Ishikawa (cell line): ENCODE measurements around the gene SRF.

ENCODE experiments used
- CEBPB ChIP-seq: IDR thresholded peaks from 2 replicates; pipeline ENCODE4 v1.6.1; 2012
- CREB1 ChIP-seq: IDR thresholded peaks from 2 replicates; pipeline ENCODE4 v1.6.1; 2012; ENCODE audit warnings: low read depth
- EGR1 ChIP-seq: IDR thresholded peaks from 2 replicates; pipeline ENCODE4 v1.6.1; 2012
- EP300 ChIP-seq: IDR thresholded peaks from 2 replicates; pipeline ENCODE4 v1.6.1; 2012; ENCODE audit warnings: borderline replicate concordance
- FOXM1 ChIP-seq: IDR thresholded peaks from 2 replicates; pipeline ENCODE4 v1.6.1; 2012; ENCODE audit warnings: low read depth, borderline replicate concordance
- NFIC ChIP-seq: IDR thresholded peaks from 2 replicates; pipeline ENCODE4 v1.6.1; 2012
- RAD21 ChIP-seq: IDR thresholded peaks from 2 replicates; pipeline ENCODE4 v1.6.1; 2012; ENCODE audit warnings: low read depth
- REST ChIP-seq: IDR thresholded peaks from 2 replicates; pipeline ENCODE4 v1.6.1; 2012; ENCODE audit warnings: low read depth, mild to moderate bottlenecking
- TAF1 ChIP-seq: IDR thresholded peaks from 2 replicates; pipeline ENCODE4 v1.6.1; 2012; ENCODE audit warnings: low read depth, mild to moderate bottlenecking
- TCF12 ChIP-seq: IDR thresholded peaks from 2 replicates; pipeline ENCODE4 v1.6.1; 2012; ENCODE audit warnings: low read depth
- TEAD4 ChIP-seq: IDR thresholded peaks from 2 replicates; pipeline ENCODE4 v1.6.1; 2012
- USF1 ChIP-seq: IDR thresholded peaks from 2 replicates; pipeline ENCODE4 v1.6.1; 2012
- YY1 ChIP-seq: IDR thresholded peaks from 2 replicates; pipeline ENCODE4 v1.6.1; 2012; ENCODE audit warnings: low read depth
- ZBTB7A ChIP-seq: IDR thresholded peaks from 2 replicates; pipeline ENCODE4 v1.6.1; 2012; ENCODE audit warnings: low read depth
- TF ChIP-seq, protein P1 (sequence below): IDR thresholded peaks from 2 replicates; pipeline ENCODE4 v1.6.1; 2012

Gene SRF

DNA sequence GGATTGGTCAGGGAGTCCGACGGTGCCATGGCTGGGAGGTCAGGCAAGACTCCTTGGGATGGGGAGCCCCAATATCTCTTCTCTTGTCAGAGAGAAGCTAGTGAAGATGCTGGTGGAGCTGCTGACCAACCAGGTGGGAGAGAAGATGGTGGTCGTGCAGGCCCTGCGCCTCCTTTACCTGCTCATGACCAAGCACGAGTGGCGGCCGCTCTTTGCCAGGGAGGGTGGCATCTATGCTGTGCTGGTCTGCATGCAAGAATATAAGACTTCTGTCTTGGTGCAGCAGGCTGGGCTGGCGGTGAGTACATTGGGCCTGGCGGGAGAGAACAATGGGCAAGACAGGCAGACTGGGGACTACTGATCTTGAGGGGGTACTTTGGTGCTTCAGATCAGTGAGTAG lies 21.8 kb downstream of the SRF start:
- TF ChIP-seq REST: no peak
- TF ChIP-seq USF1: no peak
- no peak for TF ChIP-seq TEAD4
- TF ChIP-seq, protein P1, sequence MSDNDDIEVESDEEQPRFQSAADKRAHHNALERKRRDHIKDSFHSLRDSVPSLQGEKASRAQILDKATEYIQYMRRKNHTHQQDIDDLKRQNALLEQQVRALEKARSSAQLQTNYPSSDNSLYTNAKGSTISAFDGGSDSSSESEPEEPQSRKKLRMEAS: no peak
- no peak for TF ChIP-seq TAF1
- no peak for TF ChIP-seq ZBTB7A
- TF ChIP-seq EGR1: no peak
- no peak for TF ChIP-seq FOXM1
- TF ChIP-seq CREB1: no peak
- TF ChIP-seq TCF12: no peak
- TF ChIP-seq NFIC: no peak
- TF ChIP-seq RAD21: no peak
- TF ChIP-seq YY1: no peak
- TF ChIP-seq EP300: no peak
- no peak for TF ChIP-seq CEBPB

DNA sequence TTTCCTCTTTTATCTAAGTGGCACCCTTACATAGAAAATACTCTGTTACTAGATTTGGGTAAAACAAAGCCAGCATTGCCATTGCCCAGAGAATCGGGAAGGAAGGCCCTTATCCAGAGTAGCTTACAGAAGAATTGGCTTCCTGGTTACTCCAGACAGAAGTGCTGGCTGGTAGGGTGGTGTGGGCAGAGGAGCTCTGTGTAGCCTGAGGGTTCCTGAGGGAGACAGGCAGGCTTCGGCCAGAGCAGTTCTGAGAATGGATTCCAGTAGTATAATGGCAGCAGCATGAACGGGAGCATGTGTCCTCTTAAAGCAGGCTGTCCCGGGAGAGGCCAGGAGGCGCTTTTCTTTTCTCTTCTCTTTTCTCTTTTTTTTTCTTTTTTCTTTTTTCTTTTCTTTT lies 22.9 kb downstream of the SRF start:
- TF ChIP-seq REST: no peak
- no peak for TF ChIP-seq EP300
- TF ChIP-seq CREB1: no peak
- TF ChIP-seq, protein P1: no peak
- no peak for TF ChIP-seq TCF12
- TF ChIP-seq USF1: no peak
- no peak for TF ChIP-seq CEBPB
- TF ChIP-seq TAF1: no peak
- no peak for TF ChIP-seq FOXM1

- no peak for TF ChIP-seq CREB1
- TF ChIP-seq USF1: no peak
- no peak for TF ChIP-seq EGR1
- TF ChIP-seq TCF12: no peak
- TF ChIP-seq RAD21: no peak
- no peak for TF ChIP-seq CEBPB
- TF ChIP-seq ZBTB7A: no peak
- no peak for TF ChIP-seq TAF1
- TF ChIP-seq NFIC: no peak
- TF ChIP-seq, protein P1: no peak
- TF ChIP-seq REST: no peak
Measured at GRCh38 chr6:43196337-43196736, 25.3 kb downstream of the SRF start.

- TF ChIP-seq REST: no peak
- TF ChIP-seq, protein P1: no peak
Measured at GRCh38 chr6:43199912-43200311, 28.8 kb downstream of the SRF start.
